IMR-90 (cell line): ENCODE results near the gene TMEM154. TPM values are rescaled to one million over a fixed set of nuclear protein-coding genes. Genes with fewer than 3 reads are reported as not detected.

Source experiments
- ATAC-seq: fragments of 200-7000 bp; cut with Tn5 transposase; 2 replicates; pipeline ENCODE4 v1.9.1; 2020; ENCODE audit warnings: low read depth, mild to moderate bottlenecking, moderate library complexity
- BruUV-seq: library from RNA; stranded (reverse); fragments of 400-500 nt; replicated peaks from 2 replicates; lab custom pipeline; 2021; lab: Mats Ljungman, UMichigan
- CTCF ChIA-PET: fragments of 300-600 bp; formaldehyde crosslinking; extraction: SDS; loops from one replicate; lab custom pipeline; 2021; ENCODE audit warnings: antibody characterized with exemption; lab: Yijun Ruan, JAX
- POLR2A ChIA-PET: fragments of 300-600 bp; sonication (Branson Sonifier 250); formaldehyde crosslinking; loops from one replicate; lab custom pipeline; 2022; ENCODE audit warnings: antibody characterized with exemption; ENCODE audit not compliant: unreplicated experiment; lab: Charles Lee
- DNase-seq: peaks from one replicate; pipeline ENCODE4 v3.0.0; 2013
- H2AFZ ChIP-seq: replicated peaks from 2 replicates; pipeline ENCODE3; 2013; ENCODE audit warnings: low read length, mild to moderate bottlenecking; ENCODE audit not compliant: poor library complexity
- H2AK5ac ChIP-seq: 2 replicates; pipeline ENCODE4 v1.6.1; 2013; ENCODE audit warnings: low read depth, low read length, inconsistent platforms
- H2AK9ac ChIP-seq: replicated peaks from 2 replicates; pipeline ENCODE3; 2013; ENCODE audit warnings: mild to moderate bottlenecking, low read depth, low read length, moderate library complexity; ENCODE audit not compliant: poor library complexity
- H2BK120ac ChIP-seq: 2 replicates; pipeline ENCODE4 v1.6.1; 2013; ENCODE audit warnings: low read depth, low read length, inconsistent platforms
- H2BK15ac ChIP-seq: 3 replicates; pipeline ENCODE4 v1.6.1; 2013; ENCODE audit warnings: low read depth, low read length, inconsistent platforms
- H2BK20ac ChIP-seq: 2 replicates; pipeline ENCODE4 v1.6.1; 2013; ENCODE audit warnings: low read depth, mild to moderate bottlenecking, inconsistent platforms, low read length, moderate library complexity
- H2BK5ac ChIP-seq: 2 replicates; pipeline ENCODE4 v1.6.1; 2013; ENCODE audit warnings: mild to moderate bottlenecking, low read depth, low read length, inconsistent platforms; ENCODE audit not compliant: poor library complexity, severe bottlenecking
- H3K14ac ChIP-seq: replicated peaks from 2 replicates; pipeline ENCODE4 v1.6.1; 2013; ENCODE audit warnings: low read depth, low read length, inconsistent platforms
- H3K18ac ChIP-seq: 2 replicates; pipeline ENCODE4 v1.6.1; 2013; ENCODE audit warnings: low read depth, low read length, control low read depth
- H3K23ac ChIP-seq: 2 replicates; pipeline ENCODE4 v1.6.1; 2013; ENCODE audit warnings: low read depth, low read length, inconsistent platforms
- H3K27ac ChIP-seq: 2 replicates; pipeline ENCODE4 v1.5.1; 2013; ENCODE audit warnings: mild to moderate bottlenecking, control low read depth, low read length; ENCODE audit not compliant: insufficient read depth
- H3K27me3 ChIP-seq: 2 replicates; pipeline ENCODE4 v1.6.1; 2013; ENCODE audit warnings: low read length; ENCODE audit not compliant: control insufficient read depth, insufficient read depth
- H3K36me3 ChIP-seq: 2 replicates; pipeline ENCODE4 v1.6.1; 2013; ENCODE audit warnings: low read length, mixed read lengths; ENCODE audit not compliant: control insufficient read depth, insufficient read depth
- H3K4ac ChIP-seq: 2 replicates; pipeline ENCODE4 v1.6.1; 2013; ENCODE audit warnings: low read depth, low read length, inconsistent platforms
- H3K4me1 ChIP-seq: 2 replicates; pipeline ENCODE4 v1.6.1; 2013; ENCODE audit warnings: low read length, mixed read lengths; ENCODE audit not compliant: control insufficient read depth, insufficient read depth
- H3K4me2 ChIP-seq: 2 replicates; pipeline ENCODE4 v1.6.1; 2013; ENCODE audit warnings: low read depth, mild to moderate bottlenecking, control low read depth, low read length, moderate library complexity
- H3K4me3 ChIP-seq: 2 replicates; pipeline ENCODE4 v1.5.1; 2013; ENCODE audit warnings: low read depth, mild to moderate bottlenecking, control low read depth, low read length, moderate library complexity; ENCODE audit not compliant: insufficient read depth
- H3K56ac ChIP-seq: 2 replicates; pipeline ENCODE4 v1.6.1; 2013; ENCODE audit warnings: low read length, inconsistent platforms; ENCODE audit not compliant: insufficient read depth; ENCODE audit errors: extremely low read depth
- H3K79me1 ChIP-seq, 2 experiments: 2 replicates each; pipeline ENCODE4 v1.6.1; 2013; ENCODE audit warnings: low read length in 2 of 2, inconsistent platforms in 1 of 2, low read depth in 1 of 2
- H3K9ac ChIP-seq: 2 replicates; pipeline ENCODE4 v1.6.1; 2013; ENCODE audit warnings: low read depth, low read length, control low read depth
- H3K9me1 ChIP-seq: 2 replicates; pipeline ENCODE4 v1.6.1; 2013; ENCODE audit warnings: low read length, inconsistent platforms; ENCODE audit not compliant: insufficient read depth
- H3K9me3 ChIP-seq: 2 replicates; pipeline ENCODE4 v1.6.1; 2013; ENCODE audit warnings: low read length; ENCODE audit not compliant: control insufficient read depth, insufficient read depth
- H4K20me1 ChIP-seq: 2 replicates; pipeline ENCODE4 v1.6.1; 2013; ENCODE audit warnings: low read length, inconsistent platforms; ENCODE audit not compliant: insufficient read depth
- H4K5ac ChIP-seq: 2 replicates; pipeline ENCODE4 v1.6.1; 2013; ENCODE audit warnings: mild to moderate bottlenecking, low read depth, low read length, control low read depth
- H4K8ac ChIP-seq, 2 experiments: 2 replicates each; pipeline ENCODE4 v1.6.1; 2013; ENCODE audit warnings: low read depth in 2 of 2, low read length in 2 of 2, control low read depth in 1 of 2, inconsistent platforms in 1 of 2
- H4K91ac ChIP-seq: 2 replicates; pipeline ENCODE4 v1.6.1; 2013; ENCODE audit warnings: low read depth, low read length, inconsistent platforms; ENCODE audit not compliant: insufficient read depth
- BHLHE40 ChIP-seq: fragments of 150-350 bp; IDR thresholded peaks from 2 replicates; pipeline ENCODE4 v1.6.1; 2016; ENCODE audit warnings: mild to moderate bottlenecking, low read depth, low read length
- CTCF ChIP-seq: conservative IDR thresholded peaks from 2 replicates; pipeline ENCODE4 v1.5.1; 2012; ENCODE audit warnings: mild to moderate bottlenecking, low read depth, low read length, improper control_type of control experiment
- ELK1 ChIP-seq: fragments of 150-350 bp; IDR thresholded peaks from 2 replicates; pipeline ENCODE4 v1.6.1; 2016; ENCODE audit warnings: low read depth, mild to moderate bottlenecking, low read length, moderate library complexity, borderline replicate concordance
- MAZ ChIP-seq: IDR thresholded peaks from 2 replicates; pipeline ENCODE4 v1.6.1; 2012; ENCODE audit warnings: low read depth, mild to moderate bottlenecking, low read length, improper control_type of control experiment, moderate library complexity, borderline replicate concordance
- POLR2A ChIP-seq: IDR thresholded peaks from 2 replicates; pipeline ENCODE4 v1.6.1; 2012; ENCODE audit warnings: mild to moderate bottlenecking, low read depth, low read length
- RCOR1 ChIP-seq: IDR thresholded peaks from 2 replicates; pipeline ENCODE4 v1.6.1; 2012; ENCODE audit warnings: mild to moderate bottlenecking, low read length, improper control_type of control experiment; ENCODE audit not compliant: insufficient replicate concordance
- RFX5 ChIP-seq: IDR thresholded peaks from 2 replicates; pipeline ENCODE4 v1.8.0; 2012; ENCODE audit warnings: low read depth, mild to moderate bottlenecking, low read length, moderate library complexity
- WGBS, 2 experiments: methylation state at CpG; one replicate each; pipeline versions ENCODE4 v1.1.5 to v1.1.7; 2013; ENCODE audit warnings: missing lambda C conversion rate in 2 of 2; ENCODE audit not compliant: insufficient read length in 1 of 2; ENCODE audit errors: extremely low coverage in 2 of 2; 5-methylcytosine and 5-hydroxymethylcytosine counted together
- dilution Hi-C: fragments of 300-500 bp; cut with HindIII; formaldehyde crosslinking; loops from one replicate; pipeline ENCODE4 v1.14.3; 2018; ENCODE audit warnings: low sequenced_read_pairs; ENCODE audit not compliant: unreplicated experiment
- in situ Hi-C: fragments of 300-500 bp; cut with MboI; formaldehyde crosslinking; loops from 3 replicates; pipeline ENCODE4 v1.14.3; 2019; ENCODE audit warnings: low sequenced_read_pairs, inconsistent platforms, mixed read lengths
- intact Hi-C: fragments of 100-400 bp; cut with micrococcal nuclease; formaldehyde crosslinking; loops from 2 replicates; pipeline ENCODE4 v1.10.0; 2022
- polyA plus RNA-seq, 3 experiments: library from polyadenylated mRNA; depleted of rRNA; stranded (reverse); fragments of >200 nt; gene quantifications; 2 replicates each; pipeline ENCODE4 v1.2.3, GENCODE V29; 2012; ENCODE audit warnings: low replicate concordance in 1 of 3
- total RNA-seq: library from RNA; depleted of rRNA; stranded (reverse); fragments of >200 nt; gene quantifications from 2 replicates; pipeline ENCODE4 v1.2.3, GENCODE V29; 2012

Gene TMEM154
- total and polyA plus RNA-seq, 2 of the 4 experiments (the other 2 are of a cell fraction), result 0.12 to 0.18 TPM

- Histone ChIP-seq H2AK5ac (no peak overlapping the region), H2AFZ (no peak overlapping the region), H3K4me1 (no peaks in the 10 kb centered on the region), H3K9me3 (no peaks in the 10 kb centered on the region), H2AK9ac (no peak overlapping the region), H2BK5ac (no peak overlapping the region), H3K9ac (no peak overlapping the region), H3K79me1 (no peaks in the 10 kb centered on the region), H3K36me3 (no peaks in the 10 kb centered on the region), H3K4ac (no peak overlapping the region), H3K4me2 (no peak overlapping the region), H2BK20ac (no peak overlapping the region), H3K14ac (no peak overlapping the region), H3K18ac (no peak overlapping the region), H4K91ac (no peak overlapping the region), H3K23ac (no peak overlapping the region), H3K56ac (no peak overlapping the region), H4K5ac (no peak overlapping the region), H4K8ac (no peak overlapping the region), H3K9me1 (no peaks in the 10 kb centered on the region), H3K4me3 (no peak overlapping the region), H3K27me3 (peaks cover 34% of the 10 kb centered on the region), H2BK15ac (no peak overlapping the region), H4K20me1 (no peaks in the 10 kb centered on the region), H3K27ac (no peak overlapping the region), H2BK120ac (no peak overlapping the region)
- ATAC-seq, result no peak
- dilution Hi-C loops (no loop called here), in situ Hi-C loops (no loop called here), intact Hi-C loops (no loop called here)
- 100% methylated on average over 1 of the region's 3 CpGs; no CpG with 5 or more reads in 1 of the 2 experiments for WGBS, 2 experiments
- CTCF ChIA-PET, result no interaction called here
- POLR2A ChIA-PET, result no interaction called here
- no TSS peak for BruUV-seq
- TF ChIP-seq RCOR1 (no peak), BHLHE40 (no peak), CTCF (no peak), MAZ (no peak), POLR2A (no peak), ELK1 (no peak), RFX5 (no peak)
- DNase-seq, result no peak
Measured at GRCh38 chr4:152619556-152619955, 60.2 kb downstream of the TMEM154 start.
